ENCODE results near the gene COL9A3.

COL9A3 gene

GRCh38 chr20:62832951-62833391 lies 16.1 kb downstream of the COL9A3 start:
- Histone ChIP-seq H3K14ac (ENCODE audit: low read length in 2 of 2) (no peak overlapping the region), H2BK12ac (ENCODE audit: low read length in 2 of 2) (no peak overlapping the region), H3K4ac (ENCODE audit: low read depth in 1 of 2, low read length in 2 of 2) (no peak overlapping the region), H3K4me3 (ENCODE audit: insufficient read depth in 1 of 2, low read depth in 1 of 2, low read length in 2 of 2) (no peak overlapping the region), H3K27me3 (ENCODE audit: control insufficient read depth in 1 of 2, insufficient read depth in 1 of 2, low read length in 2 of 2) (peaks cover 7 to 49% of the 10 kb centered on the region in 2 experiments), H4K91ac (ENCODE audit: low read length) (no peak overlapping the region), H3K18ac (ENCODE audit: low read depth in 1 of 2, low read length in 2 of 2) (no peak overlapping the region), H4K8ac (ENCODE audit: low read length) (no peak overlapping the region), H3K36me3 (ENCODE audit: control insufficient read depth in 1 of 2, insufficient read depth in 2 of 2, low read depth in 1 of 2, low read length in 2 of 2) (no peaks in the 10 kb centered on the region), H2BK120ac (ENCODE audit: low read depth, low read length) (no peak overlapping the region), H2BK15ac (ENCODE audit: low read depth, poor library complexity, severe bottlenecking) (no peak overlapping the region), H3K4me2 (ENCODE audit: low read length, poor library complexity, severe bottlenecking) (no peak overlapping the region), H2AFZ (ENCODE audit: low read depth, low read length) (no peak overlapping the region), H3K27ac (ENCODE audit: low read length, poor library complexity, severe bottlenecking) (no peak overlapping the region), H3K9me3 (ENCODE audit: control insufficient read depth, low read length) (no peaks in the 10 kb centered on the region), H3K4me1 (ENCODE audit: control insufficient read depth, insufficient read depth, low read depth, low read length) (peaks cover 13% of the 10 kb centered on the region), H3K79me1 (replicated peaks; ENCODE audit: low read length, poor library complexity, severe bottlenecking) (no peaks in the 10 kb centered on the region), H2AK5ac (ENCODE audit: low read length, severe bottlenecking) (no peak overlapping the region), H3K23ac (ENCODE audit: low read length in 2 of 2) (no peak overlapping the region), H2BK5ac (ENCODE audit: low read depth, low read length, poor library complexity, severe bottlenecking) (no peak overlapping the region), H3K9ac (ENCODE audit: low read length) (no peak overlapping the region)
- WGBS, result 94% methylated on average over 14 of the region's 14 CpGs
- no peak for DNase-seq

DNA sequence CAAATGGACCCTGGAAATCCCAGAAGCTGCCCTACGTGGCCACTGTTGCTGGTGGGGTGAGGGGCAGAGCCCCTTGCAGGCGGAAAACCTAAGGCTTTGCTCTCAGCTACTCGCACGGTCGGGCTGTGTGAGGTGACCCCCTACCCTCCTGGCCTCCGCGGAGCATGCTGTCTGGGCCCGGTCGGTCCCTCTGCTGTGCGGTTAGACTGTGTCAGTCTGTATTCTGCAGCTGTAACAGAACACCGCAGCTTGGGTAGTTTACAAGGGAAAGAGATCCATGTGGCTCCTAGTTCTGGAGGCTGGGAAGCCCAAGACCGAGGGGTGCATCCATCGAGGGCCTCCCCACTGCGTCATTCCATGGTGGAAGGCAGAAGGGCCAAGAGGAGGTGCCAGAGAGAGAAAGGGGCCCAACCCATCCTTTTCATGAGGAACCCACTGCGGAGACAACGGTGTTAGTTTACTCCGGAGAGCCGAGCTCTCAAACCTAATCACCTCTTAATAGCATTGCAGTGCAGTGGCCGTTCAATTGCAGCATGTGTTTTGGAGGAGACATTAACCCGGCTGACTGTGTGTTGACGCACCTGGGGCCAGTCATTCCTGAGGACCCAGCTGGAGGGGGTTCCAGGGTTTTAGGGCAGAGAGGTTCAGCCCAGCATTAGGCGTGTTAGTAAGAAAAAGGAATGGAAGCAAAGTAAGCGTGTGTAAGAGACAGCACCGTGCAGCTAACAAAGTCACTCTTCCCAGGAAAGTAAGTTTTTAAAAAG lies 18.3 kb downstream of the COL9A3 start:
- Histone ChIP-seq H4K91ac (ENCODE audit: low read length) (no peak overlapping the region), H2AK5ac (ENCODE audit: low read length, severe bottlenecking) (no peak overlapping the region), H2BK120ac (ENCODE audit: low read depth, low read length) (no peak overlapping the region), H3K79me1 (replicated peaks; ENCODE audit: low read length, poor library complexity, severe bottlenecking) (no peaks in the 10 kb centered on the region), H3K27me3 (ENCODE audit: control insufficient read depth in 1 of 2, insufficient read depth in 1 of 2, low read length in 2 of 2) (peaks cover 7 to 54% of the 10 kb centered on the region in 2 experiments), H2AFZ (ENCODE audit: low read depth, low read length) (no peak overlapping the region), H3K18ac (ENCODE audit: low read depth in 1 of 2, low read length in 2 of 2) (no peak overlapping the region), H3K9me3 (ENCODE audit: control insufficient read depth, low read length) (no peaks in the 10 kb centered on the region), H3K4me3 (ENCODE audit: insufficient read depth in 1 of 2, low read depth in 1 of 2, low read length in 2 of 2) (no peak overlapping the region), H2BK12ac (ENCODE audit: low read length in 2 of 2) (no peak overlapping the region), H3K4me2 (ENCODE audit: low read length, poor library complexity, severe bottlenecking) (no peak overlapping the region), H3K9ac (ENCODE audit: low read length) (no peak overlapping the region), H2BK5ac (ENCODE audit: low read depth, low read length, poor library complexity, severe bottlenecking) (no peak overlapping the region), H3K36me3 (ENCODE audit: control insufficient read depth in 1 of 2, insufficient read depth in 2 of 2, low read depth in 1 of 2, low read length in 2 of 2) (no peaks in the 10 kb centered on the region), H3K14ac (ENCODE audit: low read length in 2 of 2) (no peak overlapping the region), H3K4ac (ENCODE audit: low read depth in 1 of 2, low read length in 2 of 2) (no peak overlapping the region), H3K23ac (ENCODE audit: low read length in 2 of 2) (no peak overlapping the region), H3K27ac (ENCODE audit: low read length, poor library complexity, severe bottlenecking) (no peak overlapping the region), H3K4me1 (ENCODE audit: control insufficient read depth, insufficient read depth, low read depth, low read length) (peaks cover 10% of the 10 kb centered on the region), H4K8ac (ENCODE audit: low read length) (no peak overlapping the region), H2BK15ac (ENCODE audit: low read depth, poor library complexity, severe bottlenecking) (no peak overlapping the region)
- WGBS, result 85% methylated on average over 21 of the region's 24 CpGs
- DNase-seq, result no peak

- Histone ChIP-seq H3K9me3 (ENCODE audit: control insufficient read depth, low read length) (no peaks in the 10 kb centered on the region), H3K79me1 (replicated peaks; ENCODE audit: low read length, poor library complexity, severe bottlenecking) (no peaks in the 10 kb centered on the region), H2BK120ac (ENCODE audit: low read depth, low read length) (no peak overlapping the region), H2BK5ac (ENCODE audit: low read depth, low read length, poor library complexity, severe bottlenecking) (no peak overlapping the region), H2BK12ac (ENCODE audit: low read length in 2 of 2) (no peak overlapping the region), H3K18ac (ENCODE audit: low read depth in 1 of 2, low read length in 2 of 2) (no peak overlapping the region), H3K9ac (ENCODE audit: low read length) (no peak overlapping the region), H3K4ac (ENCODE audit: low read depth in 1 of 2, low read length in 2 of 2) (no peak overlapping the region), H4K91ac (ENCODE audit: low read length) (no peak overlapping the region), H3K27me3 (ENCODE audit: control insufficient read depth in 1 of 2, insufficient read depth in 1 of 2, low read length in 2 of 2) (peaks cover 7 to 54% of the 10 kb centered on the region in 2 experiments), H2AK5ac (ENCODE audit: low read length, severe bottlenecking) (no peak overlapping the region), H3K14ac (ENCODE audit: low read length in 2 of 2) (no peak overlapping the region), H2BK15ac (ENCODE audit: low read depth, poor library complexity, severe bottlenecking) (no peak overlapping the region), H3K36me3 (ENCODE audit: control insufficient read depth in 1 of 2, insufficient read depth in 2 of 2, low read depth in 1 of 2, low read length in 2 of 2) (no peaks in the 10 kb centered on the region), H3K23ac (ENCODE audit: low read length in 2 of 2) (no peak overlapping the region), H3K4me3 (ENCODE audit: insufficient read depth in 1 of 2, low read depth in 1 of 2, low read length in 2 of 2) (no peak overlapping the region), H3K27ac (ENCODE audit: low read length, poor library complexity, severe bottlenecking) (no peak overlapping the region), H3K4me2 (ENCODE audit: low read length, poor library complexity, severe bottlenecking) (no peak overlapping the region), H4K8ac (ENCODE audit: low read length) (no peak overlapping the region), H2AFZ (ENCODE audit: low read depth, low read length) (no peak overlapping the region), H3K4me1 (ENCODE audit: control insufficient read depth, insufficient read depth, low read depth, low read length) (peaks cover 11% of the 10 kb centered on the region)
- no peak for DNase-seq
- WGBS, result 83% methylated on average over 52 of the region's 52 CpGs
Measured at GRCh38 chr20:62835931-62836861, 19.3 kb downstream of the COL9A3 start.

DNA sequence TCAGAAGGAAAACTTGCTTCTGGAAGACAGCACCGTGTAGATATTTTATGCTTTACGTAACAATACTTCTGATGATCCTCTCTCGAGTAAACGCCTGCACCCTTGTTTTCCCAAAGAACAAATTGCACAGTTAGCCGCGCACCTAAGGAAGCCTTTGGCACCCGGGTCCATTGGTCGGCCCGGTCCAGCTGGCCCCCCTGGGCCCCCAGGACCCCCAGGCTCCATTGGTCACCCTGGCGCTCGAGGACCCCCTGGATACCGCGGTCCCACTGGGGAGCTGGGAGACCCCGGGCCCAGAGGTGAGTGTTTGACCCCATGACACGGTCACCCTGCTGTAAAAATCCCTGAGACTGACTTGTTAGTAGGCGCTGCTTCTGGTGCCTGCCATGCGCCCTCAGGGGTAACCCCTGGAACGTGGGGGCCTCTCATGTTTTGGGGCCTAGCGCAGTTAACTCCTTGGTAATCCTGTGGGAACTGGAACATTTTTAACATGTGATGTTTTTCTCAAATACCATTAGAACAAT lies 20.2 kb downstream of the COL9A3 start:
- Histone ChIP-seq H3K79me1 (replicated peaks; ENCODE audit: low read length, poor library complexity, severe bottlenecking) (no peaks in the 10 kb centered on the region), H3K4me2 (ENCODE audit: low read length, poor library complexity, severe bottlenecking) (no peak overlapping the region)
- 96% methylated on average over 18 of the region's 19 CpGs for WGBS

More for the DNA sequence above, 20.2 kb downstream of the COL9A3 start:
- H4K91ac ChIP-seq (ENCODE audit: low read length), result no peak overlapping the region
- H2BK12ac ChIP-seq (ENCODE audit: low read length in 2 of 2), result no peak overlapping the region
- H3K9me3 ChIP-seq (ENCODE audit: control insufficient read depth, low read length), result no peaks in the 10 kb centered on the region
- no peak overlapping the region for H3K23ac ChIP-seq (ENCODE audit: low read length in 2 of 2)
- H3K36me3 ChIP-seq (ENCODE audit: control insufficient read depth in 1 of 2, insufficient read depth in 2 of 2, low read depth in 1 of 2, low read length in 2 of 2), result no peaks in the 10 kb centered on the region
- DNase-seq, result no peak
- no peak overlapping the region for H4K8ac ChIP-seq (ENCODE audit: low read length)
- H2BK15ac ChIP-seq (ENCODE audit: low read depth, poor library complexity, severe bottlenecking), result no peak overlapping the region
- no peak overlapping the region for H2AK5ac ChIP-seq (ENCODE audit: low read length, severe bottlenecking)
- no peak overlapping the region for H2BK120ac ChIP-seq (ENCODE audit: low read depth, low read length)
- no peak overlapping the region for H3K4ac ChIP-seq (ENCODE audit: low read depth in 1 of 2, low read length in 2 of 2)
- no peak overlapping the region for H3K9ac ChIP-seq (ENCODE audit: low read length)
- peaks cover 7 to 47% of the 10 kb centered on the region in 2 experiments for H3K27me3 ChIP-seq (ENCODE audit: control insufficient read depth in 1 of 2, insufficient read depth in 1 of 2, low read length in 2 of 2)
- no peak overlapping the region for H3K27ac ChIP-seq (ENCODE audit: low read length, poor library complexity, severe bottlenecking)
- H3K18ac ChIP-seq (ENCODE audit: low read depth in 1 of 2, low read length in 2 of 2), result no peak overlapping the region
- H3K14ac ChIP-seq (ENCODE audit: low read length in 2 of 2), result no peak overlapping the region
- H2AFZ ChIP-seq (ENCODE audit: low read depth, low read length), result no peak overlapping the region
- peaks cover 10% of the 10 kb centered on the region for H3K4me1 ChIP-seq (ENCODE audit: control insufficient read depth, insufficient read depth, low read depth, low read length)
- H2BK5ac ChIP-seq (ENCODE audit: low read depth, low read length, poor library complexity, severe bottlenecking), result no peak overlapping the region
- H3K4me3 ChIP-seq (ENCODE audit: insufficient read depth in 1 of 2, low read depth in 1 of 2, low read length in 2 of 2), result no peak overlapping the region

All from mesenchymal stem cell (in vitro differentiated cells and primary cell).